NT2/D1 (cell line): ENCODE measurements around the gene FES.

Source experiments
- DNase-seq: peaks from one replicate; pipeline ENCODE4 v3.0.0-alpha.2; 2011; ENCODE audit warnings: low read depth, low spot score
- H3K27me3 ChIP-seq: 2 replicates; pipeline ENCODE4 v1.6.0; 2011; ENCODE audit warnings: mild to moderate bottlenecking; ENCODE audit not compliant: insufficient read length, insufficient read depth
- H3K36me3 ChIP-seq: 2 replicates; pipeline ENCODE4 v1.6.1; 2011; ENCODE audit warnings: mild to moderate bottlenecking, low read length, mixed read lengths; ENCODE audit not compliant: insufficient read depth, insufficient read length
- H3K4me1 ChIP-seq: 2 replicates; pipeline ENCODE4 v1.5.1; 2011; ENCODE audit not compliant: insufficient read depth, insufficient read length
- H3K4me3 ChIP-seq: 2 replicates; pipeline ENCODE4 v1.5.1; 2011; ENCODE audit warnings: low read depth; ENCODE audit not compliant: insufficient read length
- H3K9ac ChIP-seq: 2 replicates; pipeline ENCODE4 v1.6.0; 2011; ENCODE audit warnings: low read depth; ENCODE audit not compliant: insufficient read length
- H3K9me3 ChIP-seq: 2 replicates; pipeline ENCODE4 v1.5.1; 2011; ENCODE audit warnings: mild to moderate bottlenecking, low read length; ENCODE audit not compliant: insufficient read depth
- SUZ12 ChIP-seq: IDR thresholded peaks from 2 replicates; pipeline ENCODE4 v1.6.1; 2011; ENCODE audit not compliant: insufficient read length, insufficient read depth; ENCODE audit errors: extremely low read depth
- YY1 ChIP-seq: IDR thresholded peaks from 2 replicates; pipeline ENCODE4 v1.6.1; 2011; ENCODE audit not compliant: insufficient read length, insufficient read depth
- ZNF274 ChIP-seq: IDR thresholded peaks from 2 replicates; pipeline ENCODE4 v1.6.1; 2011; ENCODE audit warnings: mild to moderate bottlenecking, low read depth, low read length

Gene FES

GRCh38 chr15:90914305-90915080 lies 30.2 kb downstream of the FES start:
- no peak for DNase-seq
- no peak for TF ChIP-seq SUZ12
- no peak for TF ChIP-seq YY1
- TF ChIP-seq ZNF274, result no peak
- Histone ChIP-seq H3K4me3 (no peak overlapping the region), H3K9ac (no peak overlapping the region), H3K36me3 (peaks cover 60% of the 10 kb centered on the region), H3K9me3 (no peaks in the 10 kb centered on the region), H3K27me3 (no peaks in the 10 kb centered on the region), H3K4me1 (peaks cover 10% of the 10 kb centered on the region)

GRCh38 chr15:90915216-90915807 lies 31.0 kb downstream of the FES start:
- no peaks in the 10 kb centered on the region for H3K9me3 ChIP-seq

DNA sequence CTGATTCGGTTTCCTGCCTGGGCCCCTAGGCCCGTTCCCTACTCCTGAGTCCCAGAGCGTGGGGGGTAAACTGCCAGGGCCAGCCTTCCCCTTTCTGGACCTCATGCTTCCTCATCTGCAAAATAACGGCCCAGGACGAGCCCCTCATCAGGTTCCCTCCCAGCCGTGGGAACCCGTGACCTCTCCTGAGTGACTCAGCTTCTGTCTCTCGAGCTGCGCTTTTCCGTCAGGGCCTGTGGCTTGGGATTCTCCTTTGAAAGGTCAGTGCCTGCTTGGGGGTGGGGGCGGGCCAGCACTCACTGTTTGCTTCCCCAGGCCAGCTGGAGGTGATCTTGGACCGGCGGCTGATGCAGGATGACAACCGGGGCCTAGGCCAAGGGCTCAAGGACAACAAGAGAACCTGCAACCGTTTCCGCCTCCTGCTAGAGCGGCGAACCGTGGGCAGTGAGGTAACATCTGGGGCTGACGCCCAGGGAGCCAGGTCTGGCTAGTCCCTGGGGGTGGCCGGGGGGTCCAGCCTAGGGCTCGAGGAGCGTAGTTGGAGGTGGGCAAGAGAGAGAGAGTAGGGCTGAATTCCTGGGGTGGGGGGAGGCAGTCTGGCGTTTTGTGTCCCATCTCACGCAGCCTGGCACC lies 31.6 kb downstream of the FES start:
- no peaks in the 10 kb centered on the region for H3K27me3 ChIP-seq
- no peak overlapping the region for H3K4me3 ChIP-seq
- DNase-seq, result no peak
- H3K9ac ChIP-seq, result no peak overlapping the region
- no peak for TF ChIP-seq ZNF274
- no peak for TF ChIP-seq SUZ12
- TF ChIP-seq YY1, result no peak
- no peaks in the 10 kb centered on the region for H3K9me3 ChIP-seq
- peaks cover 63% of the 10 kb centered on the region for H3K36me3 ChIP-seq
- H3K4me1 ChIP-seq, result peaks cover 10% of the 10 kb centered on the region

More at GRCh38 chr15:90915216-90915807, 31.0 kb downstream of the FES start:
- H3K27me3 ChIP-seq, result no peaks in the 10 kb centered on the region
- no peak overlapping the region for H3K9ac ChIP-seq
- H3K36me3 ChIP-seq, result peaks cover 69% of the 10 kb centered on the region
- no peak for DNase-seq
- TF ChIP-seq YY1 (no peak), SUZ12 (no peak), ZNF274 (no peak)
- H3K4me3 ChIP-seq, result no peak overlapping the region
- H3K4me1 ChIP-seq, result peaks cover 10% of the 10 kb centered on the region

DNA sequence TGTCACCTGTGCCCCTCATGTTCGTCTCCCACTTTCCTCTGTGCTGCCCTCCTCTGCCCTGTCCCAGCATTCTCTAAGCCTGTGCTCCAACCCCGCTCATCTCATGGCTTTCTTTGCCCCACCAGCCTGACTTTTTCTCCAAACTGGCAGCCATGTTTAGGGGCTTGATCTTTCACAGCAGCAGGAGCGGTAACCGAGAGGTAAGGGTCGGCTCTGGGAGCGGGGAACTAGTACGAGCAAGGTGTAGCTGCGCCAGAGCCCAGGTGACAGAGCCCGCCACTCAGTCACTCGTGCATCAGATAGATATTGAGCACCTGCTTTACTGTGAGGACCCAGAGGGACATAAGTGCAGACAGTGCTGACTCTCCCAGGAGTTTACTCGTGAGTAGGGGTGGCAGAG lies 32.2 kb downstream of the FES start:
- Histone ChIP-seq H3K4me3 (no peak overlapping the region), H3K9me3 (no peaks in the 10 kb centered on the region), H3K9ac (no peak overlapping the region), H3K36me3 (peaks cover 58% of the 10 kb centered on the region), H3K27me3 (no peaks in the 10 kb centered on the region), H3K4me1 (peaks cover 10% of the 10 kb centered on the region)
- TF ChIP-seq ZNF274, result no peak
- TF ChIP-seq YY1, result no peak
- TF ChIP-seq SUZ12, result no peak
- no peak for DNase-seq

DNA sequence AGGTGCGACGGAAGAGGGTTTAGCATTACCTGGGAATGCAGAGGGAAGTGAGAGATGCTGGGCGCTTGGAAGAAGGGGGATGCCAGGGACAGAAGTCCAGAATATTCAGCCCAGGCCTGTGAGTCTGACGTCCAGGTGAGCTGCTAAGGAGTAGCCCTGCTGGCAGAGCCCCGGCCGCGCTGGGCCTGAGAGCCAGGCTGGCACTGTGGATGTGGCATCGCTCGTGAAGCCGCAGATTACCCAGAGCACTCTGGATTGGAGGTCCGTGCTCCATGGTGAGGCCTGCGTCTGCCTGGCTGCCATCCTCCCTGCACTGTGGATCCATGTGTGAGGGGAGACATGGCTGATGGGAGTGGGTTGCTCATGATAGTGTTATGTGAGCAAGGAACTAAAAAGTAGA lies 33.3 kb downstream of the FES start:
- peaks cover 10% of the 10 kb centered on the region for H3K4me1 ChIP-seq
- peaks cover 48% of the 10 kb centered on the region for H3K36me3 ChIP-seq
- H3K27me3 ChIP-seq, result no peaks in the 10 kb centered on the region
- H3K9ac ChIP-seq, result no peak overlapping the region
- no peaks in the 10 kb centered on the region for H3K9me3 ChIP-seq
- no peak for TF ChIP-seq SUZ12
- no peak for TF ChIP-seq ZNF274
- no peak for TF ChIP-seq YY1
- no peak for DNase-seq
- H3K4me3 ChIP-seq, result no peak overlapping the region

DNA sequence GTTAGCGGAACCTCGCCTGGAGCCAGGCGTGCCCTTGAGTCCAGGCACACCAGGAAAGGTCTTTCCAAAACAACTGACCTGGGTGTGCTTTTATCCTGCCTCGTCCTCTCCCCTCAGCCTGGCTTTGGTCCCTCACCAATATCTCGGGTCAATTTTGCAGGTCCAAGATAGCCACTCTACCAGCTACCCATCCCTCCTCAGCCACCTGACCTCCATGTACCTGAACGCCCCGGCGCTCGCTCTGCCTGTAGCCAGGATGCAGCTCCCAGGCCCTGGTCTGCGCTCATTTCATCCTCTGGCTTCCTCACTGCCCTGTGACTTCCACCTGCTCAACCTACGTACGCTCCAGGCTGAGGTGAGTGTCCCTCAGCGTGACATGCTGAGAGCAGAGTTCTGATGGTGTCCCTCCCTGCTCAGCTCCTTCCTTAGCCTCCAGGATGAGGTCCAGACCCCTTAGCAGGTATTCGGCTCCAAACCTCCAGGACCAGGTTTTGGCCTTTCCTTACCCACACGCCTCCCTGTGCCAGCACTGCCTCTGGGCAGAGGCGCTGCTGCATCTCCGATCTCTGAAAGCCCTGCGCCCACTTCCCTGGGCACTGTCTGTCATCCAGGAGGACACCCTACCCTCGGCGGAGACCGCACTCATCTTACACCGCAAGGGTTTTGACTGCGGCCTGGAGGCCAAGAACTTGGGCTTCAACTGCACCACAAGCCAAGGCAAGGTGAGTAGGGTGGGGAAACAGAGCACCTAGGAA lies 33.9 kb downstream of the FES start:
- Histone ChIP-seq H3K4me3 (no peak overlapping the region), H3K36me3 (peaks cover 42% of the 10 kb centered on the region)
- TF ChIP-seq ZNF274, result no peak
- no peak for TF ChIP-seq SUZ12
- TF ChIP-seq YY1, result no peak

More for the DNA sequence above, 33.9 kb downstream of the FES start:
- H3K27me3 ChIP-seq, result no peaks in the 10 kb centered on the region
- no peak for DNase-seq
- peaks cover 13% of the 10 kb centered on the region for H3K4me1 ChIP-seq
- H3K9ac ChIP-seq, result no peak overlapping the region
- no peaks in the 10 kb centered on the region for H3K9me3 ChIP-seq
